M059J (cell line): ENCODE measurements around the gene THBD. TPM values are rescaled to one million over a fixed set of nuclear protein-coding genes. Genes with fewer than 3 reads are reported as not detected.
"Not testable (repeated sequence)": the region's sequence is repeated elsewhere in the genome, so short reads cannot be mapped to it uniquely, and the experiment has no call there.

ENCODE experiments used
- DNase-seq: peaks from one replicate; pipeline ENCODE4 v3.0.0-alpha.2; 2012; ENCODE audit warnings: low read depth
- total RNA-seq: library from RNA; depleted of rRNA; stranded (reverse); fragments of >200 nt; shearing (Covaris generic); gene quantifications from 2 replicates; pipeline ENCODE4 v1.2.3, GENCODE V29; 2014

THBD gene
- total RNA-seq, 1 experiment from 2014 or later, result 45.2 TPM

GRCh38 chr20:23035731-23036130 lies 13.7 kb downstream of the THBD start:
- DNase-seq, result no peak

DNA sequence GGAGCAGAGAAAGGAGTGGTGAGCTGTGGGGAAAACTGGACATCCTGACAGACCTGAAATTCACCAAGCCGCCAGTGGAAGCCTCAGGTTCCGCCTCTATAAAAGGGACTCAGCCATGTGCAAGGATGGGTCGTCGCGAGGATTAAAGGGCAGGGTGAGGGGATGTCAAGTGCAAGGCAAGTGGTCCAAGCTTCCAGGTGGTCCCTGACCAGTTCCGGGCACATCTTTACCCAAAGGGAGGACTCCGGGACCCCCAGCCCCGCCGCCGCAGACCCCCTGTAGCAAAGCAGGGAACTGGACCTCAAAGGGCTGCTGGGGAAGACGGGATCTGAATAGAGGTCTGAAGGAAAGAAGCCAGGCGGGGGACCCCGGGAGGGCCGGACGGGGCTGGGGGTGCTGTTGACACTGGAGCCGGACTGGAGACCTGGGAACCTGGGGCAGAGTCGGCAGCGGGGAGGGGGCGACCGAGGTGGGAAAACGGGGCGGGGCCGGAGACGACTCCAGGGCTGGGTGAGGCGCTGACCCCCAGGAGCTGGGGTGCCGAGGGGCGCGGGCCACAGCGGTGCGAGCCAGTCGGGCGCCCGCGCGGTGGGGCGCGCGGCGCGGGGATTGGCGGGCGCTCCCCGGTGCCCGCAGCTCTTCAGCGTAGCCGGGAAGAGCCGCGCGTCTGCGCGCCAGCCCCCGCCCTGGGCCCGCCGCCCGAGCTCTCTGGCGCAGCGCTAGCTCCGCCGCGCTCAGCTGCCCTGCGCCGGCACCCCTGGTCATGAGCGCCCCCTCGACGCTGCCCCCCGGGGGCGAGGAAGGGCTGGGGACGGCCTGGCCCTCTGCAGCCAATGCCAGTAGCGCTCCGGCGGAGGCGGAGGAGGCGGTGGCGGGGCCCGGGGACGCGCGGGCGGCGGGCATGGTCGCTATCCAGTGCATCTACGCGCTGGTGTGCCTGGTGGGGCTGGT lies 14.5 kb downstream of the THBD start, which contains the start of gene SSTR4:
Gene SSTR4 (plus strand): TSS at position 592 of the 951 bp plus-strand sequence. CDS start 172 bp downstream, at position 764.
- DNase-seq, result no peak

- no peak for DNase-seq
Observed at GRCh38 chr20:23033918-23034317, 15.6 kb downstream of the THBD start.

DNA sequence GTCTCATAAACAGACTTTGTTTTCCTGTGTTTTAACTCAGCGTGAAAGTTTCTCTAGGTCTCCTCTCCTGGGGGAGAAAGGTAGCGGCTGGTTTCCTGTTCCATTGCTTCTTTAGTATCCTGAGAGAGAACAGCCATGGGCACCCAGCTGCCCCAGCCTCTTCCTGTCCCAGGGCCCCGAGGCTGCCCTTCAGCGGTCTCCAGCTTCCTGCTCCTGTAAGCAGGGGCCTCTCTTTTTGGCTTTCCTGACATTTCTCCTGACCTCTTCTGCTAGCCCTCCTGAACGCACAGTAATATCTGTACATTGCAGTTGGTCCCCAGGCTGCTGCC lies 16.8 kb downstream of the THBD start:
- no peak for DNase-seq

DNA sequence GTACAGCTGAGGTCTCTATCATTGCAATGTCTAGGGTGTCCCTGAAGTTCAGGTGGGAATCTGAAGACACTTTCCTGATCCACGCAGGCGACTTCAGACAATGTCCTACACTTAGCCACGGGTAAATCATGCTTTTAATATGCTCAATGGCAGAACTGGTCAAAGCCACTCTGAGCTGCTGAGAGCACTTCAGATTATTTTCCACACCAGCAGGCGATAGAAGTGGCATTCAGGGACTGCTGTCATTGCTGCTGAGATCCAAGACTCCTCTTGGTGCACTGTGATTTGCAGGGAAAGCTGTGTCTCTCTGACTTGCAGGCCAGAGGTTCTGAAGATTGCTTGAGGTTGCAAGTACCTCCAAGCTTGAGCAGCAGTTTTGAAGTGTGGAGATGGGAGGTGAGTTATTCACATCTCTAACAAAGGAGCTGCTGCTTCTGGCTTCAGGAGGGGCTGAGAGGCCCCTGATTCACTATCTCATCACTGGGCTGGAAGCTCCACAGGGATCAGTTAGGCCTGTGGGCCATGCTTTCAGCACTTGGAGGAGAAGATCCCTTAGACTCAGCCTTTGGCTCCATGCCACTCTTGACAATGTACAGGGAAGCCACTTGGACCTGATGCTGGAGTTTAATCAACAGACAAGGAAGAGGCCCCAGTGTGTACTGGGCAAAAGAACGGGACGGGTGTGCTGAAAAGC lies 17.3 kb downstream of the THBD start:
- DNase-seq, result no peak

GRCh38 chr20:23031346-23031745 lies 18.1 kb downstream of the THBD start:
- DNase-seq, result no peak

- DNase-seq, result no peak
Observed at GRCh38 chr20:23029324-23029723, 20.1 kb downstream of the THBD start.

DNA sequence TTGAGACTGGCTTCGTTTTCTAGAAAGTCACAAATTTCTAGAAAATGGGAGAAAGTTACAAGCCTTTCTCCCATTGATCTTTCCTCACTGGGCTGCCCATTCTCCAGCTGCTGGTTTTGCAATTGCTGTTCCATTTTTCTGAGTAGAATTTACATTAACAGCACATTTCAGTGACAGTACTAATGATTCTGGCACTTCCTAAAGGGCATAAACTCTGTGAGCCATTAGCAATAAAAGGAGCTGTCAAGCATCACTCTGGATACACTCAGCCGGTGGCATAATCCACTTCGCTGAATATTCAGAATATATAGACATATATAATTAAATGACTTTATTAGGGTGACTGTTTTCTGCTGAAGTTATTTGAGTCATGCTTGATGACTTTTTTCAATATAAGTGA lies 21.1 kb downstream of the THBD start:
- DNase-seq, result no peak

- DNase-seq, result no peak
Observed at GRCh38 chr20:23027721-23028120, 21.8 kb downstream of the THBD start.

DNA sequence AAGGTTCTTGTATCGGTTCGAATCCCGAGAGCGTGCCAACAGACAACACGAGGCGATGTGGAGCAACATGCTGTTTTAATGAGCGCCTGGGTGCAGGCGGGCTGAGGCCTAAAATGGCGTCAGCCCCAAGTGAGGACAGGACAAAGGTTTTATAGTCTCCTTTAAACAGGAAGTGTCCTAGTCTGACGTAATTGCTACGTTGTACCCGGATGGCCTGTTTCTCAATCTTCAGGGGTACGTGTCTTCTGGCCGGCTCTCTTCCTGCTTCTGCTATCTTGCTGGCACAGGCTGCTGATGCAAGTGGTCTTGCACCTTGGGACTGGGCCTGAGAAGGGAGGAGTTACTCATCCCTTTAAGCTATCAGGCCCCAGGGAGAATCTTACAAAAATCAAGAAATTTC lies 24.0 kb downstream of the THBD start:
- DNase-seq, result not testable (repeated sequence)

DNA sequence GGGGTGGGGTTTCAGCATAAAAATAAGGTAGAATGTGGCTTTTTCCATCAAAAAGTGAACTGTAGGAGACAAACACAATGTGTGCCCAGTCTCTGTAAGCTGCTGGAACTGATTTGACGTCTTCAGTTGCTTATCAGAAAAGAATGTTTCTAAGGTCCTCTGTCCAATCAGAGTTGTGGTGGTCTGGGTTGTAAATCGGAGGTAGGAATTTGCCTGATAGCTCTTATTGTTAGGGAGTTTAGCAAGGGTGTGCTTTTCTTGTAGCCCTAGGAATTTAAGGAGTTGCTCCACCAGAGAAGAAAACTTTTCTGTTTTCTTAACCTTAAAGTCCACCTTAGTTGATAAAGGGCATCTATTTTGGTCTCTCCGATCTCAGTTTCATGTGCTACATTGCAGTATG lies 24.8 kb downstream of the THBD start:
- no peak for DNase-seq

DNA sequence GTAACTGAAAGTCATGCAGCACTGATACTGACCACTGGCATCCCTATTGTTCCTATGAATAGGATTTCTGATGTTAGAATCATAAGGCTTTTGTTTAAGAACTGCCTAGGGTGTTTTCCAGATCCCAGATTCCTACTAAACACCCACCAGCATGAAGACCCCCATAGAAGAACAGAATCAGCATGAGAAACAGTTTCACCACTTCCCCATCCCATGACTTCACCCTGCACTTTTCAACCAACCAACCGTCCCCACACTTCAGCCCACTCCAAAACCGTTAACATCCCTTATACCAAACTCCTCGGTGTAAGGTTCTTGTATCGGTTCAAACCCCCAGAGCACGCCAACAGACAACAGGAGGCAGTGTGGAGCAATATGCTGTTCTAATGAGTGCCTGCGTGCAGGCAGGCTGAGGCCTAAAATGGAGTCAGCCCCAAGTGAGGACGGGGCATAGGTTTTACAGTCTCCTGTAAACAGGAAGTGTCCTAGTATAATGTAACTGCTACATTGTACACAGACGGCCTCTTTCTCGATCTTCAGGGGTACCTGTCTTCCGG lies 25.8 kb downstream of the THBD start:
- DNase-seq, result peak; percentile 48

- DNase-seq, result peak; percentile 78
Observed at GRCh38 chr20:23022849-23023248, 26.6 kb downstream of the THBD start.

- DNase-seq, result peak; percentile 39
Observed at GRCh38 chr20:23021951-23022350, 27.5 kb downstream of the THBD start.

DNA sequence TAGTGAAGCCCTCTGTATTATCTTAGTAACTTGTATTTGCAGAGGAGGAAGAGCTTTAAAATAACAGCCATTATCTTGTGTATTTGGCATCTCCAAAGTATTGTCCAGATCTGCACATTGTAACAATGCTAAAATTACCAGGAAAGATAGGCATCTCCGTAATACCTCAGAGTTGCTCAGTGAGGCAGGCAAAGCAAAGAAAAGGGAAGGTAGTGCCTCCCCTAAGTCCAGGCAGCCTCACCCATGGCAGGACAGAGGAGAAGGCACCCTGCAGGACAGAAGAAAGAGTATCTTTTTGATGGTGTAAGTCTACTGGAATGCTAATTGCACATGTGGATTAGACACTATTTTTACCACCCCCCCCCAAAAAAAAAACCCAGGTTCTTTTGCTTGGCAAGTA lies 27.9 kb downstream of the THBD start:
- no peak for DNase-seq

GRCh38 chr20:23020230-23021018 lies 29.0 kb downstream of the THBD start:
- DNase-seq, result no peak

GRCh38 chr20:23019403-23019802 lies 30.1 kb downstream of the THBD start:
- DNase-seq, result no peak

DNA sequence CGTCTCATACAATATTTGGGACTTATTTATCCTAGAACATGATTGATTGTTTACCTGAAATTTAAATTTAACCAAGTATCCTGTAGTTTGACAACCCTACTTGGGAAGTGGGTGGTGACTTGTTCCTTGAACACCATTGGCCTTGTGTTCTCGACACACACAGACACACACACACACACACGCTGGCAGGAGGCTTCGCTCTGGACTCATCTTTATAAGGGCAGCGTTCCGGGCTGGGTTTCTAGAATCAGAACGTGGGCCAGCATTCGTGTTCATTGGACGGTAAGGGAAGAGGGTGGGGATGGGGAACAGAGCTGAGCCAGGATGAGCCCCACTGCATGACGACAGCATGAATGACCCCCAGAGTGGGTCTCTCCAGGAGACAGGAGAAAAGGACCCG lies 30.5 kb downstream of the THBD start:
- DNase-seq, result no peak

GRCh38 chr20:23018432-23018831 lies 31.0 kb downstream of the THBD start:
- DNase-seq, result no peak

DNA sequence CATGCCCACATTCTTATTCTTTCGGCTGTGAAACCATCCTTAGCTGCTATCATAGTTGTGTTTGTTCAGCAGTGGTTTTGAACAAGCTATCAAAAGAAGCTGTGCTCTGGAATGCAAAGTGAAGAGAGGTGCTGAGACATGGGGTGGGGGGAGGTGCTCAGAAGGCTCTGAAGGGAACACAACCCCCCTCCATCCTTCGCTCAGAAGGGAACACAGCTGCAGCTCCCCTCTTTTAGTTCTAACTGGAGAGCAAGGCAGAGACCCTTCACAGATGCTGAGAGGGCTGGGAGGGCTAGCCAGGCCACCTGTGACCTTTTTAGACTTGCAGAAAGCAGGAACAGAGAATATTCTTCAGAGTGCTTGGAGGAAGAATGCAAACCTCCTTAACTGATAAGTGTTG lies 32.0 kb downstream of the THBD start:
- DNase-seq, result no peak

- peak; percentile 52 for DNase-seq
Observed at GRCh38 chr20:23013429-23013828, 36.0 kb downstream of the THBD start.
